ENCODE measurements around the gene C20orf204. TPM values are rescaled to one million over a fixed set of nuclear protein-coding genes. Genes with fewer than 3 reads are reported as not detected.
"Not testable (repeated sequence)": the region's sequence is repeated elsewhere in the genome, so short reads cannot be mapped to it uniquely, and the experiment has no call there.

Gene C20orf204
- total RNA-seq, 1 donor from 2014 or later: 0.98 TPM

DNA sequence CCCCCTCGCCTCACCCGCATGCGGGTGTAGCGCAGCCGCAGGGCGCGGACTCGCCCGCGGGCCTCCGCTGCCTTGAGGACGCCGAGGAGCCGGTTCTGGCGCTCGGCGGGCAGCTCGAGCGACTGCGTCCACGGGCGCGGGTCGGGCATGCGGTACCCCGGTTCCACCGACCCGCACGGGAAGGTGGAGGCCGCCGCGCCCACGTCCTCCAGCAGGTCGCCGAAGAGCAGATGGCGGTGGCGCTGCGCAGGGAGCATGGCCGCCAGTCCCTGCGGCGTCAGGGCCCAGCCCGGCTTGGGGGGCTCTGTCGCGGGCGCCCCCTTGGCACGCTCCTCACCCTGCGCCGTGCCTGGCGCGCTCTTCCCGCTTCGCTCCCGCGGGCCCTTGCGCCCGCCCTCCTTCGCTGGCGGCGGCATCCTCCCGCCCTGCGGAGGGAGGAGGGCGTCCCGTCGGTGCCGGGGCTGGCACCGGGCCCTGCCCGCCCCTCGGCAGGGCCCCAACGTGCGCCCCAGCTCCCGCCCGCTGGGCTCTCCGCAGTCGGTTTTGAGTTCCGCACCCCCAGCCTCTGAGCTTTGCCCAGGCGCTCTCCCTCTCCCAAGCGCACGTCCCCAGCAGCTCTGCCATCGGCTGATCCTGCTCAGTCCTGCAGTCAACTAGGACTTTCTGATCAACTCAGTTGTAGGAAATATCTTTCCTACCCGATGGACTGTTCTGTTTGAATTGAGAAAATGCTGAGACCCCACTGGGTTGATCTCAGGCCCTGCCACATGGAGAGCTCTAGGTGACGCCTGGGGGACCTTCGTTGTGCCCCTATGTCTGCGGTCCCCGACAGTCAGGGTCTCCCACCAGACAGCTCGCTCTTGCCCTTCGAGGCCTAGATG, 48.1 kb downstream of the C20orf204 start, which contains the start of gene LKAAEAR1:
Gene LKAAEAR1 (minus strand): TSS at position 595 of the 881 bp plus-strand sequence. CDS start 179 bp downstream, at position 416.
- H3K27ac ChIP-seq: no peak within 1 kb of the TSS
- H3K36me3 ChIP-seq: no peaks in the 10 kb centered on the region
- no peaks in the 10 kb centered on the region for H3K9me3 ChIP-seq
- DNase-seq (ENCODE audit: extremely low spot score in 2 of 2): no peak
- H3K4me3 ChIP-seq: peak within 1 kb of the TSS; percentile 36 to 62
- H3K27me3 ChIP-seq: no peaks in the 10 kb centered on the region
- TF ChIP-seq POLR2AphosphoS5 (IDR thresholded peaks at IDR 0.05; ENCODE audit: insufficient read depth in 1 of 2, low read depth in 1 of 2) (no peak), POLR2A (IDR thresholded peaks at IDR 0.05) (no peak)
- TF ChIP-seq, protein P1, sequence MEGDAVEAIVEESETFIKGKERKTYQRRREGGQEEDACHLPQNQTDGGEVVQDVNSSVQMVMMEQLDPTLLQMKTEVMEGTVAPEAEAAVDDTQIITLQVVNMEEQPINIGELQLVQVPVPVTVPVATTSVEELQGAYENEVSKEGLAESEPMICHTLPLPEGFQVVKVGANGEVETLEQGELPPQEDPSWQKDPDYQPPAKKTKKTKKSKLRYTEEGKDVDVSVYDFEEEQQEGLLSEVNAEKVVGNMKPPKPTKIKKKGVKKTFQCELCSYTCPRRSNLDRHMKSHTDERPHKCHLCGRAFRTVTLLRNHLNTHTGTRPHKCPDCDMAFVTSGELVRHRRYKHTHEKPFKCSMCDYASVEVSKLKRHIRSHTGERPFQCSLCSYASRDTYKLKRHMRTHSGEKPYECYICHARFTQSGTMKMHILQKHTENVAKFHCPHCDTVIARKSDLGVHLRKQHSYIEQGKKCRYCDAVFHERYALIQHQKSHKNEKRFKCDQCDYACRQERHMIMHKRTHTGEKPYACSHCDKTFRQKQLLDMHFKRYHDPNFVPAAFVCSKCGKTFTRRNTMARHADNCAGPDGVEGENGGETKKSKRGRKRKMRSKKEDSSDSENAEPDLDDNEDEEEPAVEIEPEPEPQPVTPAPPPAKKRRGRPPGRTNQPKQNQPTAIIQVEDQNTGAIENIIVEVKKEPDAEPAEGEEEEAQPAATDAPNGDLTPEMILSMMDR (IDR thresholded peaks at IDR 0.05): no peak
- intact Hi-C loops (cut with DNase I): no loop called here
- peaks cover 21% of the 10 kb centered on the region for H3K4me1 ChIP-seq

DNA sequence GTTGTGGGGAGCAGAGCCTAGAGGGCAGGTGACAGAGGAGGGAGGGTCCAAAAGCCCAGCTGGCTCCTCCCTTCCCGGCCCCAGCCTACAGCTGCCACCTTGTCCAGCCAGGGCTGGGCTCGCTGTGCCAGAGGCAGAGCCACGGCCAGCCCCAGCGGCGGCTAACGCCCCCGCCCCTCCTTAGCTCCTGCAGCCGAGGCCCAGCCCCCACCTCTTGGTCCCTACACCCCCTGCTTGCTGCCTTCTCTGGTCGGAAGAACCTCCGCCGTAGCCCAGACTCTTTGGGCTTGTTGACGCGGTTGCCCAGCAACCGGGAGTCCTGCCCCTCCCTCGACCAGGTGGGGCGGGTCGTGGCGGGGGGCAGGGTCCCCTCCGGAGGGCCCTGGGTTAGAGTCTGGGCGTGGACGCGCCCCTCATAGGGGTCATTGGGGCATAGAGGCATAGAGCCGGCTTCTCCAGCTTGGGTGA, 48.7 kb downstream of the C20orf204 start:
- no peak overlapping the region for H3K4me3 ChIP-seq
- no peak overlapping the region for H3K27ac ChIP-seq
- intact Hi-C loops (cut with DNase I): loop anchor here (5.0 kb wide), 1 partner anchor 1842 kb away; no protein-coding TSS in a partner anchor
- no peaks in the 10 kb centered on the region for H3K36me3 ChIP-seq
- H3K9me3 ChIP-seq: no peaks in the 10 kb centered on the region
- H3K4me1 ChIP-seq: peaks cover 16% of the 10 kb centered on the region
- DNase-seq (ENCODE audit: extremely low spot score in 2 of 2): no peak
- H3K27me3 ChIP-seq: no peaks in the 10 kb centered on the region
- TF ChIP-seq, protein P1 (IDR thresholded peaks at IDR 0.05): no peak
- TF ChIP-seq POLR2AphosphoS5 (IDR thresholded peaks at IDR 0.05; ENCODE audit: insufficient read depth in 1 of 2, low read depth in 1 of 2) (no peak), POLR2A (IDR thresholded peaks at IDR 0.05) (no peak)

DNA sequence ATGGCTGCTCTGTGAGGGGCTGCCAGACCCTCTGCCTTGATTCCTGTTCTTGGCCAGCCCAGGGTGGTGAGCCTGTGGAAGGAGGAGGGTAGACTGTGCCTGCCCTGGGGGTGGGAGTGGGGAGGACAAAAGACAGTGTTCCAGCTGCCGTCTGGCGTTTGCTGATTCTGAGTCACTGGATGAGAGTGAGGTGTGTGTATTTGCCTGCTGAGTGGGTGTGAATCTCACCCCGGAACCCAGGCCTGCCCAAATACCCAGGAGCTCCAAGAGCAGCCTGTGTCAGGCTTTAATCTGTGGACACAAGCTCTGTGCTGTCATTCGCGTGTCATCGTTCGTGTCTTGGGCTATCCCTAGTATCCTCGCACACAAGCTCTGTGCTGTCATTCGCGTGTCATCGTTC, 50.8 kb downstream of the C20orf204 start:
- intact Hi-C loops (cut with DNase I): loop anchor here (5.0 kb wide), 1 partner anchor 1844 kb away; no protein-coding TSS in a partner anchor
- Histone ChIP-seq H3K9me3 (no peaks in the 10 kb centered on the region), H3K4me1 (peaks cover 16% of the 10 kb centered on the region), H3K4me3 (no peak overlapping the region), H3K27me3 (no peaks in the 10 kb centered on the region), H3K27ac (no peak overlapping the region), H3K36me3 (no peaks in the 10 kb centered on the region)
- TF ChIP-seq POLR2AphosphoS5 (IDR thresholded peaks at IDR 0.05; ENCODE audit: insufficient read depth in 1 of 2, low read depth in 1 of 2) (no peak), POLR2A (IDR thresholded peaks at IDR 0.05) (no peak)
- TF ChIP-seq, protein P1 (IDR thresholded peaks at IDR 0.05): no peak
- no peak for DNase-seq (ENCODE audit: extremely low spot score in 2 of 2)

DNA sequence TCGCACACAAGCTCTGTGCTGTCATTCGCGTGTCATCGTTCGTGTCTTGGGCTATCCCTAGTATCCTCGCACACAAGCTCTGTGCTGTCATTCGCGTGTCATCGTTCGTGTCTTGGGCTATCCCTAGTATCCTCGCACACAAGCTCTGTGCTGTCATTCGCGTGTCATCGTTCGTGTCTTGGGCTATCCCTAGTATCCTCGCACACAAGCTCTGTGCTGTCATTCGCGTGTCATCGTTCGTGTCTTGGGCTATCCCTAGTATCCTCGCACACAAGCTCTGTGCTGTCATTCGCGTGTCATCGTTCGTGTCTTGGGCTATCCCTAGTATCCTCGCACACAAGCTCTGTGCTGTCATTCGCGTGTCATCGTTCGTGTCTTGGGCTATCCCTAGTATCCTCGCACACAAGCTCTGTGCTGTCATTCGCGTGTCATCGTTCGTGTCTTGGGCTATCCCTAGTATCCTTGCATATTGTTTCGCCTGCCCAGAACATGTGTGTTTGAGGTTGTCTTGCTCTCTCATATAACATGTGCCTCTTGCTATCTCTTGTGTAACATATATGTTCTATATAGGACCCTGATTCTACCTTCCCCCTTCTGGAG, 51.3 kb downstream of the C20orf204 start:
- not testable (repeated sequence) for DNase-seq (ENCODE audit: extremely low spot score in 2 of 2); H3K9me3 ChIP-seq; H3K36me3 ChIP-seq; H3K27me3 ChIP-seq; H3K27ac ChIP-seq; H3K4me3 ChIP-seq
- intact Hi-C loops (cut with DNase I): loop anchor here (5.0 kb wide), 1 partner anchor 1845 kb away; no protein-coding TSS in a partner anchor
- peaks cover 16% of the 10 kb centered on the region for H3K4me1 ChIP-seq

DNA sequence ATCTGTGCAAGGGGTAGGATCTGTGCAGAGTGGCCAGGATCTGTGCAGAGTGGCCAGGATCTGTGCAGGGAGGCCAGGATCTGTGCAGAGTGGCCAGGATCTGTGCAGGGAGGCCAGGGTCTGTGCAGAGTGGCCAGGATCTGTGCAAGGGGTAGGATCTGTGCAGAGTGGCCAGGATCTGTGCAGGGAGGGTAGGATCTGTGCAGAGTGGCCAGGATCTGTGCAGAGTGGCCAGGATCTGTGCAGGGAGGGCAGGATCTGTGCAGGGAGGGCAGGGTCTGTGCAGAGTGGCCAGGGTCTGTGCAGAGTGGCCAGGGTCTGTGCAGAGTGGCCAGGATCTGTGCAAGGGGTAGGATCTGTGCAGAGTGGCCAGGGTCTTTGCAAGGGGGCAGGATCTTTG, 52.6 kb downstream of the C20orf204 start:
- not testable (repeated sequence) for H3K36me3 ChIP-seq; H3K9me3 ChIP-seq; H3K4me1 ChIP-seq; DNase-seq (ENCODE audit: extremely low spot score in 2 of 2); H3K4me3 ChIP-seq; H3K27ac ChIP-seq; H3K27me3 ChIP-seq
- intact Hi-C loops (cut with DNase I): loop anchor here (5.0 kb wide), 1 partner anchor 1846 kb away; no protein-coding TSS in a partner anchor

Small RNAs within 50 kb of the gene (microRNA-seq; reads per million reads assigned to microRNA genes)
- not detected for gene MIR6813 (ENCODE audit: borderline number of aligned reads, borderline replicate concordance)

Small RNAs within 50 kb of the gene (small RNA-seq; reads per million reads assigned to genes)
- gene AL355803.1 (not detected), gene MIR6813 (not detected)

Other genes with a start within 250 kb of the C20orf204 start
- gene ZBTB46, start 204.9 kb upstream of the C20orf204 start, total RNA-seq: 7.4 TPM
- gene ABHD16B, start 174.7 kb upstream of the C20orf204 start, total RNA-seq: not detected
- 90.1 TPM for gene TPD52L2, start 170.9 kb upstream of the C20orf204 start, total RNA-seq
- 25.8 TPM for gene DNAJC5, start 141.1 kb upstream of the C20orf204 start, total RNA-seq
- 50.1 TPM for gene UCKL1, start 79.8 kb upstream of the C20orf204 start, total RNA-seq
- 10.3 TPM for gene ZNF512B, start 66.3 kb upstream of the C20orf204 start, total RNA-seq
- 11.8 TPM for gene SAMD10, start 56.5 kb upstream of the C20orf204 start, total RNA-seq
- 50.6 TPM for gene PRPF6, start 55.0 kb upstream of the C20orf204 start, total RNA-seq
- 57.2 TPM for gene SOX18, start 13.5 kb downstream of the C20orf204 start, total RNA-seq
- 33.1 TPM for gene TCEA2, start 27.0 kb downstream of the C20orf204 start, total RNA-seq
- gene RGS19, start 43.3 kb downstream of the C20orf204 start, total RNA-seq: 20.6 TPM
- gene OPRL1, start 43.9 kb downstream of the C20orf204 start, total RNA-seq: 1.5 TPM
- gene LKAAEAR1, start 48.2 kb downstream of the C20orf204 start, total RNA-seq: not detected
- gene NPBWR2, start 71.4 kb downstream of the C20orf204 start, total RNA-seq: not detected
- gene MYT1, start 128.3 kb downstream of the C20orf204 start, total RNA-seq: not detected
- gene PCMTD2, start 219.6 kb downstream of the C20orf204 start, total RNA-seq: 45.2 TPM

All from vagina (tissue), 2 donors.